ENCODE results near the gene TRIM29. TPM values are rescaled to one million over a fixed set of nuclear protein-coding genes. Genes with fewer than 3 reads are reported as not detected.

TRIM29 gene
- total and polyA plus RNA-seq, 9 donors = 0.11 to 5.9 (median 1.4) TPM; not detected in 1

DNA sequence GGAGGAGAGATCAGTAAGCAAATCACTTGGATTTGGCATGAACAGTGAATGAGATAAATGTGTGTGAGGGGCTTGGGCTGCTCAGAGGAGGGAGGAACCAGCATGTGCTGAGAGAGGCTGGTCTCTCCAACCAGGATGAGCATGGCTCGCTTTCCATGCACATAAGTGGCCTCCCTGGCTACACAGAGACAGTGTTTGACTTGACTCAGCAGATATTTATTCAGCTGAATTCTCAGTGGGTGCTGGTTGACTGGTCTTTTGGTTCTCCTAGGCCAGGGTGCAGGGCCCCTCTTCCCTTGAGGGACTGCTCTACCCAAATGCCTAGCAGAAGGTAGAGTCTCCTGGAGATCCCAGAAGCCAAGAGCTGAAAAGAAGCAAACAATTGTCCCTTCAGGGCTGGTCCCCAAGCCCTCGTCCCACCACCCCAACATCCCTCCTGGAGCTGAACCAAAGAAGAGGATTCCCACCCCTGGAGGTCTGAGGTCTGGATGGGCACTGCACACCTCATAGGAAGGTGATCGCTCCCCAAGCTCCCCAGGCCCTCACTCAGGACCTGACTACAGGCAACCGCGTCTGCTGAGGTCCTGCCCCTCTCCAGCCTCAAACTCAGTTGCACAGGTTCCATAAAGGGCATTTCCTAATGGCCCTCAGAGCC, 3.3 kb upstream of the TRIM29 start:
- TF ChIP-seq, protein P1, sequence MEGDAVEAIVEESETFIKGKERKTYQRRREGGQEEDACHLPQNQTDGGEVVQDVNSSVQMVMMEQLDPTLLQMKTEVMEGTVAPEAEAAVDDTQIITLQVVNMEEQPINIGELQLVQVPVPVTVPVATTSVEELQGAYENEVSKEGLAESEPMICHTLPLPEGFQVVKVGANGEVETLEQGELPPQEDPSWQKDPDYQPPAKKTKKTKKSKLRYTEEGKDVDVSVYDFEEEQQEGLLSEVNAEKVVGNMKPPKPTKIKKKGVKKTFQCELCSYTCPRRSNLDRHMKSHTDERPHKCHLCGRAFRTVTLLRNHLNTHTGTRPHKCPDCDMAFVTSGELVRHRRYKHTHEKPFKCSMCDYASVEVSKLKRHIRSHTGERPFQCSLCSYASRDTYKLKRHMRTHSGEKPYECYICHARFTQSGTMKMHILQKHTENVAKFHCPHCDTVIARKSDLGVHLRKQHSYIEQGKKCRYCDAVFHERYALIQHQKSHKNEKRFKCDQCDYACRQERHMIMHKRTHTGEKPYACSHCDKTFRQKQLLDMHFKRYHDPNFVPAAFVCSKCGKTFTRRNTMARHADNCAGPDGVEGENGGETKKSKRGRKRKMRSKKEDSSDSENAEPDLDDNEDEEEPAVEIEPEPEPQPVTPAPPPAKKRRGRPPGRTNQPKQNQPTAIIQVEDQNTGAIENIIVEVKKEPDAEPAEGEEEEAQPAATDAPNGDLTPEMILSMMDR (IDR thresholded peaks at IDR 0.05) = no peak
- no peak for TF ChIP-seq POLR2A (IDR thresholded peaks at IDR 0.05)
- TF ChIP-seq EP300 (IDR thresholded peaks at IDR 0.05) = no peak
- H3K27me3 ChIP-seq = no peaks in the 10 kb centered on the region
- no peak overlapping the region for H3K4me3 ChIP-seq
- H3K4me1 ChIP-seq (ENCODE audit: insufficient read depth) = no peaks in the 10 kb centered on the region
- H3K27ac ChIP-seq = no peak overlapping the region
- H3K9me3 ChIP-seq = no peaks in the 10 kb centered on the region
- H3K36me3 ChIP-seq = no peaks in the 10 kb centered on the region
- WGBS, 3 donors = 70 to 91% (median 86%) methylated on average over 5 of the region's 5 CpGs
- intact Hi-C loops (cut with DNase I) = no loop called here
- DNase-seq = no peak

GRCh38 chr11:120139316-120140069, 1.6 kb upstream of the TRIM29 start:
- H3K27ac ChIP-seq = no peak overlapping the region
- no peaks in the 10 kb centered on the region for H3K4me1 ChIP-seq (ENCODE audit: insufficient read depth)
- DNase-seq = peak in 1 of 5 donors; percentile 12
- no peaks in the 10 kb centered on the region for H3K27me3 ChIP-seq
- intact Hi-C loops (cut with DNase I) = no loop called here
- H3K36me3 ChIP-seq = no peaks in the 10 kb centered on the region
- TF ChIP-seq EP300 (IDR thresholded peaks at IDR 0.05) (no peak), POLR2A (IDR thresholded peaks at IDR 0.05) (no peak)
- TF ChIP-seq, protein P1 (IDR thresholded peaks at IDR 0.05) = no peak
- H3K9me3 ChIP-seq = no peaks in the 10 kb centered on the region
- WGBS, 3 donors = 83 to 87% (median 87%) methylated on average over 8 of the region's 8 CpGs
- no peak overlapping the region for H3K4me3 ChIP-seq

- peak in 1 of 5 donors; percentile 13 for DNase-seq
- Histone ChIP-seq H3K4me3 (no peak overlapping the region), H3K27me3 (no peaks in the 10 kb centered on the region), H3K9me3 (no peaks in the 10 kb centered on the region), H3K27ac (no peak overlapping the region), H3K4me1 (ENCODE audit: insufficient read depth) (no peaks in the 10 kb centered on the region), H3K36me3 (no peaks in the 10 kb centered on the region)
- intact Hi-C loops (cut with DNase I) = no loop called here
- TF ChIP-seq POLR2A (IDR thresholded peaks at IDR 0.05) = no peak
- 92 to 96% (median 95%) methylated on average over 24 of the region's 24 CpGs for WGBS, 3 donors
These were observed 714 bp downstream of the TRIM29 start for GRCh38 chr11:120137187-120137610.

DNA sequence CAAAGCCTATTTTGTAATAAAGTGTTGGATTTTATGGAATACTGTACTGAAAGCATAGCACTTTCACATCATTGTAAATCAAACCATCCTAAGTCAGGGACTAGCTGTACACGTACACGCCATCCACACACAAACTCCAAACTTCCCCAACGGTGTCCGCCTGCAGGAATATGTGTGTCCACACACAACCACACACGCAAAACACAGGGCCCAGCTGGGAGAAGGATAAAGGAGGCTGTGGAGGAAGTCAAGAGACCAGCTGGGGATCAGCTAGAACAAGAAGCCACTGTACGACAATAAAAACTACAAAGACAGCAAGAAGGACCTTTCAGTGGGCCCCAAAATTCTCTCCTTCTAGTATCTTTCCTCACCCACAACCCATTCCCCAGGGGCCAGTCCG, 1.6 kb downstream of the TRIM29 start:
- intact Hi-C loops (cut with DNase I) = no loop called here
- no peak for DNase-seq
- H3K27ac ChIP-seq = no peak overlapping the region

More for the DNA sequence above, 1.6 kb downstream of the TRIM29 start:
- WGBS, 3 donors = 84 to 88% (median 87%) methylated on average over 7 of the region's 7 CpGs
- Histone ChIP-seq H3K36me3 (no peaks in the 10 kb centered on the region), H3K4me3 (no peak overlapping the region), H3K27me3 (no peaks in the 10 kb centered on the region), H3K9me3 (no peaks in the 10 kb centered on the region), H3K4me1 (ENCODE audit: insufficient read depth) (no peaks in the 10 kb centered on the region)
- TF ChIP-seq EP300 (IDR thresholded peaks at IDR 0.05) (no peak), POLR2A (IDR thresholded peaks at IDR 0.05) (no peak)
- TF ChIP-seq, protein P1 (IDR thresholded peaks at IDR 0.05) = no peak

Data from ovary (tissue), 9 donors.